Activated CD4-positive, alpha-beta memory T cell treated with anti-CD3 and anti-CD28 coated beads, Interleukin-2, amount 10 ng/mL, durations not matched to agents 7 days and 5 days (primary cell): ENCODE data around the gene ADAMTS14. TPM values are rescaled to one million over a fixed set of nuclear protein-coding genes. Genes with fewer than 3 reads are reported as not detected.

Experiments
- CTCF ChIA-PET: fragments of 350-600 bp; sonication (Branson Sonifier 250); formaldehyde crosslinking; loops from one replicate; lab custom pipeline; 2021; ENCODE audit warnings: antibody characterized with exemption, inconsistent platforms; lab: Charles Lee
- POLR2A ChIA-PET: fragments of 350-600 bp; sonication (Branson Sonifier 250); formaldehyde crosslinking; loops from one replicate; lab custom pipeline; 2021; ENCODE audit warnings: antibody characterized with exemption; lab: Charles Lee
- DNase-seq: peaks from one replicate; pipeline ENCODE4 v3.0.0-alpha.2; 2020
- H3K27ac Mint-ChIP-seq: one replicate; pipeline ENCODE4 v1.8.0; 2021; ENCODE audit warnings: mild to moderate bottlenecking, mixed read lengths
- H3K27me3 Mint-ChIP-seq: one replicate; pipeline ENCODE4 v1.8.0; 2021; ENCODE audit warnings: mixed read lengths
- H3K36me3 Mint-ChIP-seq: one replicate; pipeline ENCODE4 v1.8.0; 2021; ENCODE audit warnings: low read depth, mixed read lengths
- H3K4me1 Mint-ChIP-seq: one replicate; pipeline ENCODE4 v1.8.0; 2021; ENCODE audit warnings: mixed read lengths
- H3K4me3 Mint-ChIP-seq: one replicate; pipeline ENCODE4 v1.8.0; 2021; ENCODE audit warnings: mild to moderate bottlenecking, mixed read lengths
- H3K9me3 Mint-ChIP-seq: one replicate; pipeline ENCODE4 v1.8.0; 2021; ENCODE audit warnings: mixed read lengths
- total RNA-seq, 2 experiments: library from RNA; stranded (reverse); gene quantifications; one replicate each; pipeline ENCODE4 v1.2.3, GENCODE V29; 2021

The ADAMTS14 gene
- total RNA-seq, 2 experiments from 2014 or later: not detected

DNA sequence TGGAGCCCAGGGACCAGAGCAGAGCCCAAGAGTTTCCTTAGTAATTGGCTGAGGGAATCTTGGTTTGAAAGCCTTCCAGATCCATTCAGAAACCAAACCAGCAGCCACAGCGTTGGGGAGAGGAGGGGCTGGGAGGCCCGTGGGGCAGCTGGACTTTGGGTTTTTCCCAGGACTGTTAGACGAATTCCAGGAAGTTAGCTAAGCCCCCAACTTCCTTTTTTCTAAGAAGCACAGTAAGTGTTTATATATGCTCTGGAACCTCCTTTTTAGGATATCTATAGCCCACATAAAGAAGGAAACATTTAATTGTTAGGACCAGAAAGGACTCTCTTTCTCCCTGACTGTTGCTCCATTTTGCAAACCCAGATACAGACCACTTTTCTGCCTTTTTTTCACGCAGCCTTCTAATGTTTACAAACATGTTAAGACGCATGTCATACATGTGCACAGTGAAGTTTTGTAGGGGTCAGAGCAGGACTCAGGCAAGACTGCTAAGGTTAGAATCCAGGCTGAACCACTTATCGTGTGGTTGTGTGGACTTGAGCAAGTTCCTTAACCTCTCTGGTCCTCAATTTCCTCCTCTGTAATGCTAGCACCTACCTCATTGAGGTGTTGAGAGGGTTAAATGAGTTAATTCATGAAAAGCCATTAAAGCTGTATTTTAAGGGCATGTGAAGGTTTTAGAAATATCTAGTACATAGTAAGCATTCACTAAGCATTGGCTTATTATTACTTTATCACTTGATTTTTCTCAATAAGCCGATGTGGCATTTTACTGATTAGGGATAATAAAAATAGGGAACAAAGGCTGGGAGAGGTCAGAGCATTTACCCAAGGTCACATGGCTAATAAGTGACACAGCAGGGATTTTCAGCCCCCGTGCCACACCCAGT lies 70.5 kb downstream of the ADAMTS14 start:
- Mint-ChIP-seq H3K9me3 (no peaks in the 10 kb centered on the region), H3K4me3 (no peak overlapping the region), H3K27me3 (no peaks in the 10 kb centered on the region), H3K36me3 (no peaks in the 10 kb centered on the region), H3K4me1 (peaks cover 11% of the 10 kb centered on the region), H3K27ac (no peak overlapping the region)
- POLR2A ChIA-PET: no interaction called here
- no peak for DNase-seq
- CTCF ChIA-PET: interaction anchor here (1.2 to 1.9 kb wide), 3 partner anchors 9 to 124 kb away, joined by 3 to 8 read pairs (median 4); no protein-coding TSS in a partner anchor

DNA sequence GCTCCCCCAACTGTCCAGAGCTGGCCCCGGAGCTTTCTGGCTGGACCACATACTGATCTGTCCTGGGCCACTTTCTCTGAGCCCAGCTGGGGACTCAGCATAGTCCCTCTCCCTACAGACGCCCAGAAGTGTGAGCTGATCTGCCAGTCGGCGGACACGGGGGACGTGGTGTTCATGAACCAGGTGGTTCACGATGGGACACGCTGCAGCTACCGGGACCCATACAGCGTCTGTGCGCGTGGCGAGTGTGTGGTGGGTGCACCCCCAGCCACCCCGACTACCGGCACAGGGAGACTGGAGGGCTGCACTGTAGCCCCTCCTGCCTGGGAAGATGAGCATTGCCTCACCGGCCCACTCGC lies 71.1 kb downstream of the ADAMTS14 start:
- ChIA-PET POLR2A (no interaction called here), CTCF (interaction anchor here (1.2 to 1.9 kb wide), 2 partner anchors 10 to 16 kb away, joined by 3 to 8 read pairs; no protein-coding TSS in a partner anchor)
- peaks cover 11% of the 10 kb centered on the region for H3K4me1 Mint-ChIP-seq

DNA sequence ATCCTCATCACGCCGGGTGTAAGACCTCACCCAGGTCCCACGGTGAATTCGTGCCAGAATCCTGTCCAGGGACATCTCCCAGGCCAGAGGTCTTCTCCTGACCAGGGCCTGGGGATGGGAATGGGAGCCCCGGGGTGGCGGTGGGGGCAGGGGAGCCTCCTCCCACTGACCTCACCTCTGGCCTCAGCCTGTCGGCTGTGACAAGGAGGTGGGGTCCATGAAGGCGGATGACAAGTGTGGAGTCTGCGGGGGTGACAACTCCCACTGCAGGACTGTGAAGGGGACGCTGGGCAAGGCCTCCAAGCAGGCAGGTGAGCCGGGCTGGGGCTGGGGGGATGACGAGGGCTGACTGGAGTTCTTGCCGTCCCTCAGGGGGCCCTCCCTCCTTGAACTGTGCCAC lies 71.6 kb downstream of the ADAMTS14 start:
- Mint-ChIP-seq H3K27ac (no peak overlapping the region), H3K4me1 (peaks cover 11% of the 10 kb centered on the region), H3K4me3 (no peak overlapping the region), H3K9me3 (no peaks in the 10 kb centered on the region), H3K36me3 (no peaks in the 10 kb centered on the region), H3K27me3 (no peaks in the 10 kb centered on the region)
- ChIA-PET CTCF (no interaction called here), POLR2A (no interaction called here)
- DNase-seq: no peak

More for the DNA sequence above, 71.1 kb downstream of the ADAMTS14 start:
- no peak overlapping the region for H3K27ac Mint-ChIP-seq
- no peak for DNase-seq
- H3K36me3 Mint-ChIP-seq: no peaks in the 10 kb centered on the region
- H3K27me3 Mint-ChIP-seq: no peaks in the 10 kb centered on the region
- no peaks in the 10 kb centered on the region for H3K9me3 Mint-ChIP-seq
- no peak overlapping the region for H3K4me3 Mint-ChIP-seq

DNA sequence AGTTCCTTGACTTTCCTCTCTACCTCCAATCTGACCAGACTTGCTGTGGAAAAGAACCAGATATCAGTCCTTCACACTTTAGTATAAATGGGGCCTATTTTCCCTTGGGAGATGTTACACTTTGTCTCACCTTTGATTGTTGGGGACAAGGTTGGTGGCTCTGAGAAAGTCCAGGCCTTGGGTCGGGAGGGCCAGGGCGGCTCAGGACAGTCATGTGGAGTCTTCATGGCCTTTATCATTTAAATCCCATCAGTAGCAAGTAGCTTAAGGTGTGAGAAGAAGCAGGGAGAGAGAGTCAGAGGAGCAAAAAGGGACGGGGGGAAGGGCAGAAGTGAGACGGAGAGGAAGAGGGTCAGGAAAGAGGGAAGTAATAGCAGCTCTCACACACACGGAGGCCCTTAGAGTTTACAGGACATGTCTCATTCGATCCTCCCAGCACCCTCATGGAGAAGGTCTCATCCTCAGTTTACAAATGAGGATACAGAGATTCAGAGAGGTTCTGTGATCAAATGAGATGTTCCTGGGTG lies 72.4 kb downstream of the ADAMTS14 start:
- no peak for DNase-seq
- Mint-ChIP-seq H3K27ac (no peak overlapping the region), H3K4me3 (no peak overlapping the region), H3K4me1 (peaks cover 11% of the 10 kb centered on the region), H3K9me3 (no peaks in the 10 kb centered on the region), H3K36me3 (no peaks in the 10 kb centered on the region), H3K27me3 (no peaks in the 10 kb centered on the region)
- ChIA-PET POLR2A (no interaction called here), CTCF (interaction anchor here (2.0 kb wide), 1 partner anchor 14 kb away, joined by 8 read pairs; no protein-coding TSS in a partner anchor)

DNA sequence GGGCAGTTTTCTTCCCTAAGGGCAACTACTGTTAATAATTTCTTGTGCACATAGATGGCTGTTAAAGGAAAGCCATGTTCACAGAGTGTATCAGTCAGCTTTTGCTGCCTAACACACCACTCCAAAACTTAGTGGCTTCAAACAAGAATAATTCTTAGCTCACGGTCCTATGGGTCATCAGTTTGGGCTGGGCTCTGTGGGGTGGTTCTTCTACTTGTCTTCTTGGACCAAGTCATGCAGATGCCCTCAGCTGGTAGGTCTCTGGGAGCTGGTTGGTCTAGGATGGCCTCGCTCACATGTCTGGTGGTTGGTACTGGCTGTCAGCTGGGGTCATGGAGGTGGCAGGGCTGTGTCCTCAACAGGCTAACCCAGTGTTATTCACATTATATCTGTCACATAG lies 73.2 kb downstream of the ADAMTS14 start:
- Mint-ChIP-seq H3K27ac (no peak overlapping the region), H3K4me1 (peaks cover 11% of the 10 kb centered on the region), H3K27me3 (no peaks in the 10 kb centered on the region), H3K36me3 (no peaks in the 10 kb centered on the region), H3K4me3 (no peak overlapping the region), H3K9me3 (no peaks in the 10 kb centered on the region)
- ChIA-PET POLR2A (no interaction called here), CTCF (interaction anchor here (0.6 to 2.0 kb wide), 2 partner anchors 13 to 36 kb away, joined by 5 to 8 read pairs; no protein-coding TSS in a partner anchor)
- DNase-seq: no peak

DNA sequence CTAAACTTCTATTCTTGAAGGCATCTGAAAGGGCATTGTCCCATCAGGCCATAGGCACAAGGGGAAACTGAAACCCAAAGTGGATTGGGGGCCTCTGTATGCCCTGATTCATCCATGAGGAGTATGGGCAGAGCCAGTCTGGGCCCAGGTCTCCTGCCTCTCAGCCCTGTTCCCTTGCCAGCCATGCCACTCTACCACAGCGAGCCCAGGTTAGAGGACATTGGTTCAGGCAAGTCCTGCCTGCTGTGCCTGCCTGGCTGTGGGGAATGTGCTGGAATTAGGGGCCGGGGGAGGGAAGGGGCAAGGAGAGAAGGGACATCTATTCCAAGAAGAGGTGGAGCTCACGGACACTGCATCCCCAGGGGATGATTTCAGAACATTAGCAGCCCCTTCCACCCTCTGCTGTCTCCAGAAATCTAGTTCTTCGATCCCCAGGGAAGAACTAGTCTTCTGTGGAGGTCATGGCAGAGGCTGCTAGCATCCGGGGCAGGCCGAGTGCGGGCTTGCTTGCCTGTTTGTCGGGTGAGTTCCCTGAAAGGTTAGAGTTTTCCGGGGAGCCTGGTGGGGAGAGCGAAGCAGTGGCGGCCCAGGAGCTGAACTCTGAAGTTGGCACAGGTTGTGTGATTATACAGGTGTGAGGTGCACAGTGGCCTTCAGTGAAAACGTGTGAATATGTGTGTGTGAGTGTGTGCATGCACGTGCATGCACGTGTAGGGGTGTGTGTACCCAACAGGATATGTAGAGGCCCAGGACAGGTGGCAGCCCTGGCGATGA lies 75.1 kb downstream of the ADAMTS14 start:
- Mint-ChIP-seq H3K4me1 (peaks cover 9% of the 10 kb centered on the region), H3K4me3 (no peak overlapping the region), H3K27me3 (no peaks in the 10 kb centered on the region), H3K36me3 (no peaks in the 10 kb centered on the region), H3K9me3 (no peaks in the 10 kb centered on the region), H3K27ac (no peak overlapping the region)
- ChIA-PET POLR2A (no interaction called here), CTCF (no interaction called here)
- no peak for DNase-seq

DNA sequence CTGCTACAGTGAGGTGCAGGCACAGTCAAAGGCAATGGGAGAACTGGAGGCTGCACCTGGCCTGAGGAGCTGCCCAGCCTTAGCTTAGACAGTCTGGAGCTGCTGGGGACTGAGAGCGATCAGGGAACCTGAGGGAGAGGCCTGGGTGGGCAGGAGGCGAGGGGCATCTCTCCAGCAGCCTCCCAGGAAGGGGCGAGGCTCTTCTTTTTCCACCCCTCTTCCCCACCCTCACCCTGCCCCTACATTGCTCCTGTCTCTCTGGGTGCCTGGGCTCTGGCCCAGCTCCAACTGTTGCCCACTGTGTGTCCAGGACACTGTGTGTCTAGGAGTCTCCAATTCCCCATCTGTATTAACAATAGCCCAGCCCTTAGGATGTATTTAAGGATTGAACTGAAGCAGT lies 76.0 kb downstream of the ADAMTS14 start:
- Mint-ChIP-seq H3K36me3 (no peaks in the 10 kb centered on the region), H3K9me3 (no peaks in the 10 kb centered on the region), H3K4me1 (peaks cover 2% of the 10 kb centered on the region), H3K4me3 (no peak overlapping the region), H3K27me3 (no peaks in the 10 kb centered on the region), H3K27ac (no peak overlapping the region)
- ChIA-PET CTCF (interaction anchor here (1.2 kb wide), 1 partner anchor 10 kb away, joined by 3 read pairs; no protein-coding TSS in a partner anchor), POLR2A (no interaction called here)
- no peak for DNase-seq

DNA sequence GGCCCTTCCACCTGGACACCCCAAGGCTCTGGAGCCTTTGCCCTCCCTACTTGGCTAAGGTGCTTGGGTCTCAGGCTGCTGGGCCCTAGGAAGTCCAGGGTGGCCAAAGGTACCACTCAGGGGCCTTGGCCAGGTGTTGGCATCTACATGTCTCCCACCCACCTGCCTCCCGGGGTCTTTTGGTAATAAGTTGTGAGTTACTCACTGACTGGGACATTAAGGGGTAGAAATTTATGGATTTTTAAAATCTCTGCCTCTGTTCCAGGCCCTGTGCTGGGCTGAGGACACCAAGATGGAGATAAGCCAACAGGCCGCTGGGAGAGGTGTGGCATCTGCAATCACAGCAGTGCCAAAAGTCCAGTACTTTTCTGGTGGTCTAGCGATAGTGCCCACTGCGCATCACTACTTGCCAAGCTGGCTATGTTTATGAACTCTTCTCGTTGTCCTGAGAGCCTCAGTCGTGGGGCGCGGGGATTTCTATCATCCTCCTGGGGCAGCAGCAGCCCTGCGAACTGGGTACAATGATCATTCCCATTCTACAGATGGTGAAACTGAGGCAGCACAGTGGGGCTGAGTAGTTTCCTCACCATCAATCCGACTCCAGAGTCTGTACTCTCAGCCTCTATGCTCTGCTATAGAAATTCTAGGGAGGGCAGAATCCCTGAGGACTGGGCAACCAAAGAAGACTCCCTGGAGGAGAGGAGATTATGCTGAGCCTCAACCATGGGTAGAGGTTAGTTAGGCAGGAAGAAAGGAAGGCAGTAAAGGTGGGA lies 76.7 kb downstream of the ADAMTS14 start:
- no peak for DNase-seq
- H3K4me1 Mint-ChIP-seq: peaks cover 2% of the 10 kb centered on the region
- H3K27ac Mint-ChIP-seq: no peak overlapping the region
- no peaks in the 10 kb centered on the region for H3K27me3 Mint-ChIP-seq
- H3K36me3 Mint-ChIP-seq: no peaks in the 10 kb centered on the region
- ChIA-PET CTCF (interaction anchor here (1.2 kb wide), 1 partner anchor 9 kb away, joined by 3 read pairs; no protein-coding TSS in a partner anchor), POLR2A (no interaction called here)
- no peaks in the 10 kb centered on the region for H3K9me3 Mint-ChIP-seq
- no peak overlapping the region for H3K4me3 Mint-ChIP-seq

DNA sequence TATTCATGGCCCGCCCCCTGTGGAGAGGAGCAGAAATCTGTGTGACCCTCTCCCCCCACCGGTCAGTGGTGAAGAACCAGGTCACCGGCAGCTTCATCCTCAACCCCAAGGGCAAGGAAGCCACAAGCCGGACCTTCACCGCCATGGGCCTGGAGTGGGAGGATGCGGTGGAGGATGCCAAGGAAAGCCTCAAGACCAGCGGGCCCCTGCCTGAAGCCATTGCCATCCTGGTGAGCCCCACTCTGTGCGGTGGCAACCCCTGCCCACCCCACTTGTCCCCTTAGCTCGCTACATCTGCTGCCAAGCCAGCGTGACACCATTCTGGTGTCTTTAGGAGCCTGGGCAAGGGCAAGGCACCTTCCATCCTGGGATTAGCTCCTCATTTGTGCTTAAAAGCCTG lies 77.5 kb downstream of the ADAMTS14 start:
- ChIA-PET POLR2A (no interaction called here), CTCF (no interaction called here)

DNA sequence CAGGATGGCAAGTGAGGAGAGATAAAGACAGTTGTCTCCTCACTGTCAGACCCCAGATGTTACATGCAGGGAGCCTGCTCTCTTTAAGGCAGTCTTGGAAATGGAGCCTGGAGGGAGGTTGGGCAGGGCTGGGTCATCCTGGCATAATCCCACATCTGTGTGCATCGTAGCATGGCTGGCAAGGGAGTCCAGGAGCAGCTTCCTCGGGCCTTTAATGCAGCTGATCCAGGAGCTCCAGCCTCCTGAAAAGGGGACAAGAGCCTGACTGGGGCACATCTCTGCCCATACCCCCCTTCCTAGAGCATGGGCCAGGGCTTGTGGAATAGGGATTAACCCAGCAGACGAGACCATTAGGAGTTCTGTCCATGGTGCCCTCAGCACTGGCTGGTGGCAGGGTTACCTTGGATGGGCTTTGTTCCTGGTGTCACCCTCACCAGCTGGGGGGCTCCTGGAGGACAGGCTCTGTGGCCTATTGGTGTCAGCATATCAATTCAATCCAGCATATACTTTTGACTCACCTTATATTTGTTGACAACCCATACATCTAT lies 77.9 kb downstream of the ADAMTS14 start:
- ChIA-PET POLR2A (no interaction called here), CTCF (no interaction called here)
- H3K4me3 Mint-ChIP-seq: no peak overlapping the region
- no peaks in the 10 kb centered on the region for H3K9me3 Mint-ChIP-seq
- no peak overlapping the region for H3K27ac Mint-ChIP-seq
- no peaks in the 10 kb centered on the region for H3K36me3 Mint-ChIP-seq
- H3K4me1 Mint-ChIP-seq: no peaks in the 10 kb centered on the region
- H3K27me3 Mint-ChIP-seq: peaks cover 3% of the 10 kb centered on the region
- DNase-seq: no peak

More for the DNA sequence above, 77.5 kb downstream of the ADAMTS14 start:
- DNase-seq: no peak
- H3K9me3 Mint-ChIP-seq: no peaks in the 10 kb centered on the region
- H3K36me3 Mint-ChIP-seq: no peaks in the 10 kb centered on the region
- H3K4me1 Mint-ChIP-seq: no peaks in the 10 kb centered on the region
- no peak overlapping the region for H3K27ac Mint-ChIP-seq
- H3K4me3 Mint-ChIP-seq: no peak overlapping the region
- H3K27me3 Mint-ChIP-seq: peaks cover 3% of the 10 kb centered on the region

DNA sequence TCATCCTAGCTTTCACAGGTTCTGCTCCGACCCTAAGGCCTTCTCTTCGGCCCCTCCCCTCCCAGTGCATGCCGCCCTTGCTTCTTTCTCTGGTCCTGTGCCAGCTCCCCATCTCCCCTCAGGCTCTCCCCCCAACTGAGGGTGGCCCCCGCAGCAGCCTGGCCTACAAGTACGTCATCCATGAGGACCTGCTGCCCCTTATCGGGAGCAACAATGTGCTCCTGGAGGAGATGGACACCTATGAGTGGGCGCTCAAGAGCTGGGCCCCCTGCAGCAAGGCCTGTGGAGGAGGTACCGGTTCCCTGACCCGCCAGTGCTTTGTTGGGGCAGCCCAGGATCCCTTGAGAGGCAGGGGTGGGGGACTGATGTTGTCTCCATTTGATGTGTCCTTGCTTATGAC lies 79.0 kb downstream of the ADAMTS14 start:
- POLR2A ChIA-PET: no interaction called here

DNA sequence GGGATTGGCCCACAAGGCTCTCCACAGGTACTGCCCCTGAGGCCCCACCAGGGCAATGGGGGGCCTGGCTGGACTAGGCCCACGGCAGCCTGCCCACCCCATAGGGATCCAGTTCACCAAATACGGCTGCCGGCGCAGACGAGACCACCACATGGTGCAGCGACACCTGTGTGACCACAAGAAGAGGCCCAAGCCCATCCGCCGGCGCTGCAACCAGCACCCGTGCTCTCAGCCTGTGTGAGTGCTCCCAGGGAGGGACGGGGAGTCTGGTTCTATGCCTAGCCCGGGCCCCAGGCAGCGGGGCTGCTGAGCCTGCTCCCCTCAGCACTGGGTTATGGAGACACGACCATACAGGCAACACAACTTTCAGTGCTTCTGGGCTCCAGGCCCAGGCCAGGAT lies 79.7 kb downstream of the ADAMTS14 start:
- Mint-ChIP-seq H3K4me1 (no peaks in the 10 kb centered on the region), H3K4me3 (no peak overlapping the region), H3K9me3 (no peaks in the 10 kb centered on the region), H3K27me3 (peaks cover 3% of the 10 kb centered on the region), H3K27ac (no peak overlapping the region), H3K36me3 (no peaks in the 10 kb centered on the region)
- ChIA-PET CTCF (no interaction called here), POLR2A (no interaction called here)
- DNase-seq: no peak

More for the DNA sequence above, 79.0 kb downstream of the ADAMTS14 start:
- no peaks in the 10 kb centered on the region for H3K4me1 Mint-ChIP-seq
- H3K27ac Mint-ChIP-seq: no peak overlapping the region
- no peaks in the 10 kb centered on the region for H3K9me3 Mint-ChIP-seq
- no peak overlapping the region for H3K4me3 Mint-ChIP-seq
- CTCF ChIA-PET: no interaction called here
- DNase-seq: no peak
- H3K27me3 Mint-ChIP-seq: peaks cover 3% of the 10 kb centered on the region
- H3K36me3 Mint-ChIP-seq: no peaks in the 10 kb centered on the region
